Right lung (tissue), 5 donors: ENCODE measurements around the gene EDAR. TPM values are rescaled to one million over a fixed set of nuclear protein-coding genes. Genes with fewer than 3 reads are reported as not detected.

ENCODE experiments used
- DNase-seq, 2 donors: peaks; one replicate each; pipeline ENCODE4 v3.0.0-alpha.2; 2013
- polyA plus RNA-seq, 5 donors: library from polyadenylated mRNA; unstranded; fragments of 120-200 nt; gene quantifications; one replicate each; pipeline versions ENCODE4 v1.2.1 to v1.2.3, GENCODE V29; 2013; ENCODE audit warnings: inconsistent platforms in 1 of 5, low replicate concordance in 1 of 5; ENCODE audit not compliant: insufficient read length in 5 of 5, insufficient read depth in 1 of 5

EDAR gene
- polyA plus RNA-seq, 5 donors, result 4.3 to 7.2 (median 6.2) TPM

- no peak for DNase-seq
These were observed 123.0 kb downstream of the EDAR start for GRCh38 chr2:108866041-108866440.

- no peak for DNase-seq
These were observed 130.1 kb downstream of the EDAR start for GRCh38 chr2:108858894-108859293.

- no peak for DNase-seq
These were observed 133.8 kb downstream of the EDAR start for GRCh38 chr2:108855194-108855593.

GRCh38 chr2:108854484-108854883 lies 134.5 kb downstream of the EDAR start:
- no peak for DNase-seq

- no peak for DNase-seq
These were observed 135.6 kb downstream of the EDAR start for GRCh38 chr2:108853421-108853820.

GRCh38 chr2:108852375-108852774 lies 136.6 kb downstream of the EDAR start:
- no peak for DNase-seq

- no peak for DNase-seq
These were observed 142.0 kb downstream of the EDAR start for GRCh38 chr2:108847000-108847399.

DNA sequence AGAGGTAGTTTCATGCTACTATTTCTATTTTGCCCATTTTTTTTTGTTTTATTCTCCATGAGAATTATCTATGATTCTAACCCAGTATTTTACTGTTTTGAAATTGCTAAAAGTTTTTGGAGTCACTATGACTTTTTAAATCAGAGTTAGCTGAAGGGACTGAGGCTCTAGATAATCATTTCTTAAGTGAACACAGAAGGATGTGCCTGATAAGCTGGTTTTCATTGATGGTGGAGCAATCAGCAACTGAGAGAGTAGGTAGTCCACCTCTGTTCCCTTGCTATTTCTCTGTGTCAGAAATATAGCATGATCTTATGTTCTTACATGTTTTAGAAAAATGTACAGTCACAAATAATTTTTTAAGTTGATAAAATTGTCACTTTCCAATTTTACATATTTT lies 143.1 kb downstream of the EDAR start:
- no peak for DNase-seq

Other genes starting within 250 kb of the EDAR start
- 10 to 100 TPM; 13.5 to 21.1 (median 19.8) TPM for gene CCDC138, start 202.4 kb downstream of the EDAR start, polyA plus RNA-seq
- 1 to 10 TPM; 6.1 to 8.9 (median 7.3) TPM for gene SH3RF3, start 140.0 kb upstream of the EDAR start, polyA plus RNA-seq